Measurements from ENCODE around the gene DIP2C.

The DIP2C gene

GRCh38 chr10:565676-566075 is 123.8 kb downstream of the DIP2C start:
- no peak for DNase-seq

DNA sequence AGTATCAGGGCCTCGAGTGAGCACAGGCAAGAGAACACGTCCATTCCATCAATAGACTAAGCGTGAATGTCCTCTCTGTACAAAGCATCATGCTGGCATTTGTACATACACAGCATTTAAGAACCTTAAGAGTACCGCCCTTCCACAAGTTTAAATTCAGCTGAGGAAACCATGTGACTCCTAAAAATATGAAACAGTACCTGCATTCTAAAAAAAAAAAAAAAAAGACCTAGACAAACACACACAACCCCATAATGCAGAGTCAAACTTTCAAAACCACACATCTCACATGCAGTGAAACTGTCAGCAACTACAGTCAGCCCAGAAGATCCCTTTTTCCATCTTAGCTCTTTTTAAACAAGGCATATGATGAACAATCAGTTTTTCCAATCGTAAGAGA is 124.3 kb downstream of the DIP2C start:
- no peak for DNase-seq

GRCh38 chr10:563827-564226 is 125.6 kb downstream of the DIP2C start:
- no peak for DNase-seq

DNA sequence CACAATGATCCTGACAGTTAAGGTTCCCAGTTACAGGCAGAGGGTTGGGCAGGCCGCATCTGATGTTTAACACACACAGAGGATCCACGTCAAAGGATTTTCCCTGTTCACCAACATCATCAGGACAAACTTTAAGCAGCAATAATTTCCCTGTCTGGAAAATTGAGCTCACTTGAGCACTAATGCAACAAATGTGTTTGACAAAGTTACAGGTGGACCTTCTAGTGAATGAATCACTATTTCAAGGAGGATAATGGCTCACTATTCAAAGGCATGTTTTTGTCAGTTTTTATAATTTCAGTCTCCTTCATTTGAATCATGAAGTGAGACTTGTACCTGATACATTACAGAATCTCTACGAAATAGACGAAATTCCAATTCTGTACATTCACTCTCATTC is 127.3 kb downstream of the DIP2C start:
- DNase-seq, result no peak

GRCh38 chr10:561721-562120 is 127.7 kb downstream of the DIP2C start:
- no peak for DNase-seq

DNA sequence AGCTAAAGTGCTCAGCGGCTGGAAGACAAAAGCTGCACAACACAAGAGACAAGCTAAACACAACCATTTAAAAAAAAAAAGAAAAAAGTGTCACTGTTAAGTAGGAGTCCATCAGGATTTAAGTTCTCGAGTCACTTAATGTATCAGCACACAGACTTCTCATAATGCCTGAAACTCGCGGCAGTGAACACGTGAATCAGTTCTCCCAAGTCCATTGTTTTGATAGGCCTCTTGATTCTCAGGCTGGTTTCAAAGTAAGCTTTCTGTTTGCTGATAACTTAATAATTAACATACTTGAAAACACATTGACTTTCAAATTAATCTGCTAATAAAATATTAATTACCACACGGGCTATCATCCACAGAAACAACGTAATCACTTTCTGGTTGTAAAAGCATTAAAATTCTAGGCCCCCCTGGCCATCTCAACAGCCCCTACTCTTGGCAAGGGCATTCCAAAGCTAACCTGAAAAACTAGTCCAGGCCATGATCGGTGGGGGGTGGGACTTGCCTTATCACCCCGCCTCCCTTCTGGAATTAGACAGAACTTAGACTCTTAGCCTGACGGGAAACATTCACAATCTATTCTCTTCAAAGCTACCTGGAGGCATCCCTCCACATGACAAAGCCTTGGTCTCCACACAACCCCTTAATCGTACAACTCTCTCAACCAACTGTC is 129.0 kb downstream of the DIP2C start:
- DNase-seq, result no peak

GRCh38 chr10:559767-560047 is 129.8 kb downstream of the DIP2C start:
- DNase-seq, result no peak

DNA sequence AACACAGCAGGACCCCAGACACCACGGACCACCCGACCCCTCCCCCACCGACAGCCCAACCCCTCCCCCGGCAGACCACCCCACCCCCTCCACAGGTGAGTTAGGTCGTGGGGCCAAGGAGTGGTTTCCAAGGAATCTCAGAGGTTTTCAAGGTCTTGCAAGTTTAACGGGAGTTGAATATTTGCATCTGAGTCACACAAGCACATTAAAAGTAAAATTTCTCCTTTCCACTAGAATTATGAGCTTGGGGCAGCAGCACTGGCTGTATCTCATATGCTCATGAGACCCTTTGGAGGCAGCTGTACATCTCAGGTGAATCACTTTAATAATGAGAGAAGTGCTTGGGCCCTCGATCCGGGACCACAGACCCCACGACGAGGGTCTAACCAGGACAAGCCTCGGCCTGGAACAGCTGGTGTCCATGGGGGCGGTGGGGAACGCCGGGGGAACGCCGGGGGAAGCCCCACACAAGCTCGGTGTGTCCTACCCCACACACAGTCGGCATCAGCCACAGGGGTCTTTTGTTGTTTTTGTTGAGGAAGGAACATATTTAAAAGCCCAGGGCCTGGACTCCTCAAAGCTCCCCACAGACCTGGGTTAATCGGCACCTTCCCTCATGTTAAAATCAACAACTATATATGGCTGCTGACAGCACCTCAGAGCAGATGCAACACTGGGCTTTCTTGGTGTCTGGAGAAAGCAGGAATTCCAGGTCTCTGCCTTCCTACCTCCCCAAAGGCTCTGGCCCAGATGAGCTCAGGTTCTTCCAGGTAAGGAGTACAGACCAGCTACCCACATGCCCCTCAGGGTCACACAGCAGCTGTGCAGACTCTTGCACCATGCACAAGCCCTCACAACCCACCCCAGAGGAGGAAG is 130.3 kb downstream of the DIP2C start:
- no peak for DNase-seq

- no peak for DNase-seq
Measured at GRCh38 chr10:558364-558763, 131.1 kb downstream of the DIP2C start.

- no peak for DNase-seq
Measured at GRCh38 chr10:557792-558328, 131.6 kb downstream of the DIP2C start.

GRCh38 chr10:556971-557637 is 132.4 kb downstream of the DIP2C start:
- no peak for DNase-seq

GRCh38 chr10:555682-556350 is 133.7 kb downstream of the DIP2C start:
- no peak for DNase-seq

DNA sequence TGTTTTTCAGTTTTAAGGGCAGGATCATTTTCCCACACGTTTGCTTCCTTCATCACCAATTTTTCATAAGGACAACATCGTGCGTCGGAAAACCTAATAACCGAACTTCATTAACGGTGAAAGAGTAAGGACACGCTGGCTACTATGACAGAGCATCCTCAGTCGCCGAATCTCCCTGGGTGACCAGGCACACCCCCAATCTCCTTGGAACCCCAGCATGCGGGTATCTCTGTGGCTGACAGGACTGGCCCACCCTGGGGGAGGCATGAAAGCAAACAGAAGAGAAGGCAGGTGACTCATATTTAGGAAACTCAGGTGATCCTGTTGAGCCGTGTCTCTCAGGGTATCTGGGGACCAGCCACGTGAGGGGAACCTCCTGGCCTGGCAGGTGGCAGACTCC is 134.2 kb downstream of the DIP2C start:
- no peak for DNase-seq

- no peak for DNase-seq
Measured at GRCh38 chr10:554182-554848, 135.2 kb downstream of the DIP2C start.

DNA sequence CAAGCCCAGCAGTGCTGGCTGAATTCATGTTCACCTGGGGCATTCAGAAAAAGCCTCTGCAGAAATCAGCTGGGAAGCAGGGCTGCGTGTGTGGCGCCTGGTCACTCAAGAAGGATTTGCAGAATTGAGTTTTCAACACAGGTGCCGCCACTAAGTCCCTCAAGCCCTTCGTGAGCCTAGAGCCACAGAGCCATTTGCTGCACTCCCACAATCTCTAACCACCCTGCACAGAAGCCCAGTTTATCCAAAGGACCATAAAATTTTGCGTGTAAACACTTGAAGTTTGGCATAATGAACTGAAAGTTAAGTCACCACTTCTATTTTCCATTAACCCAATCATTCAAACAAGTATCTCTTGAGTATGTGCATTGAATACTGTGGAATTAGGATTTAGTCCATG is 136.2 kb downstream of the DIP2C start:
- no peak for DNase-seq

GRCh38 chr10:552679-553078 is 136.8 kb downstream of the DIP2C start:
- DNase-seq, result no peak

DNA sequence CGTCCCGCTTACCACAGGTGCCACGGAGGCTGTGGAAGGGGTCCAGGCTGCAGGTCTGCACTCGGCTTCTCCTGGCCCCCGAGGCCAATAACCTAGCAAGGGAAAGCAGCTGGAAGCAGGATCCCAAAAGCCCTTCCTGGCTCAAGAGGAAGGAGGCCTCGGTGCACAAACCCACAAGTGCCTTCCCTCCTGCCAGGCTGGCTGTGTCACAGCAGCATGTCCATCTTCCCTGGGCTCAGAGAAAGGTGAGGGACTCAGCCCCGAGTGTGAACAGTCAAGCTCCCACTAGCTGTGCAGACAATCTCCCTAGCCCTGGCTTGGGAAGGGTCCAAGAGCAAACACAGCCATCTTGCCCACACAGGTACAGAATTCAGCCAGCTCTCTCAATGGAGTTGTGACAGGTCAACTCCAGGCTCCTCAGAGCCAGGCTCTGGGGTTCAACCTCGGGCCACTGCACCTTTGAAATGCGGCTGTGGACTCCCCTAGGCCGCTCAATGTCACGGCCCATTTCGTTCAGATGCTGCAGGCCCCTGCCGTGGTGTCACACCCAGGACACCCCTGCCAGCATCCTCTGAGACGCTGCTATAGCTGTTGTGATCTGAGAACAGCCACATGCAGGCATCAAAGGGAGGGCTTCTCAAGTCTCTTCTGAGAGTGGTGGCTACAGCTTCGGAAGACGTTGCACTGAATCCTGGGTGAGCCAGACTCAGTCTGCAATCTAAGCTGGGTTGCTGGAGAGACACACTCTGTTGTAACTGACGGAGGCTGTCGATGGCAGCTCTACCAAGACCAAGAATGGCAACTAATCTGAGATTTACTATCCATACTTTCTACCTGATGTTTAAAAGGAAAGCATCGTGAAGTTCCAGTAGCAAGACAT is 137.9 kb downstream of the DIP2C start:
- DNase-seq, result no peak

- DNase-seq, result no peak
Measured at GRCh38 chr10:550665-551372, 138.6 kb downstream of the DIP2C start.

GRCh38 chr10:549391-549790 is 140.1 kb downstream of the DIP2C start:
- DNase-seq, result no peak

- no peak for DNase-seq
Measured at GRCh38 chr10:548238-548901, 141.1 kb downstream of the DIP2C start.

All from stimulated activated CD8-positive, alpha-beta memory T cell treated with anti-CD3 and anti-CD28 coated beads, Interleukin-4, amount 100 ng/mL, for 48 hours (primary cell).